Activated effector memory CD4-positive, alpha-beta T cell treated with anti-CD3 and anti-CD28 coated beads, Interleukin-2, amount 50 U/mL, for 16 hours (primary cell): ENCODE results near the gene ISY1.
"Not testable (repeated sequence)": the region's sequence is repeated elsewhere in the genome, so short reads cannot be mapped to it uniquely, and the experiment has no call there.

ENCODE experiments used
- DNase-seq: peaks from one replicate; pipeline ENCODE4 v3.0.0-alpha.2; 2020

ISY1 gene

DNA sequence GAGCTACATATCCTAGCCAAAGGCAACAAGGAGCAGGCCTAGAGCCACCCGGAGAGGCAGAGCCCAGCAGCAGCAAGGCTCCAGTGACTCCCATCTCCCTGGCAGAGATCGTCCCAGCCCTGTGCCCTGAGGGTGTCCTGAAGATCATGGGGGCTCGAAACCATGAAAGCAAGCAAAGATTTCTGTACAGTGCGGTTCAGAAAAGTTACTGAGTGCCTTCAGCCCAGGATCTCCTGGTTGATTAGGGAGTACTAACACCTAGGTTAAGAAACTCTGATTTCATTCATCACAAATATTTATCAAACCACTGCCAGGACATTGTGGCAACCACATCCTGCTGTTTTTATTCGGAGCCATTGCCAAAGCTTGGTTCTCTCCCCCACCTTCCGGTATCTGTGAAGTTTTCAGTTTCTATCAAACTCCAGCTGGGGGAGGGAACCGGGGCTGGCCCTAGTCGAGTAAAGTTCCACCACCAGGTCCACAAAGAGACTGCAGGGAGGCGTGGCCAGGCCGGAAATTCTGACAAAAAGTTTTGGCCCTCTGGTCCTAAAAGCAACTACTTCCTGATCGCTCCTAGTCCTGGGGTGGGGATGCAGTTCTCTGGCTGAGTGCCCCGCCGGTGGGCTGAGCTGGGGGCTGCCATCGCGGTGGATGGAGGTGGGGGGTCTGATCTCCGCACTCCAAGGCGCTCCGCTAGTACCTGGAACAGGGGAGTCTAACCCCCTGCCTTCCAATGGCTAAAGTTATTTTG lies 40.4 kb downstream of the ISY1 start:
- DNase-seq = peak; percentile 96

DNA sequence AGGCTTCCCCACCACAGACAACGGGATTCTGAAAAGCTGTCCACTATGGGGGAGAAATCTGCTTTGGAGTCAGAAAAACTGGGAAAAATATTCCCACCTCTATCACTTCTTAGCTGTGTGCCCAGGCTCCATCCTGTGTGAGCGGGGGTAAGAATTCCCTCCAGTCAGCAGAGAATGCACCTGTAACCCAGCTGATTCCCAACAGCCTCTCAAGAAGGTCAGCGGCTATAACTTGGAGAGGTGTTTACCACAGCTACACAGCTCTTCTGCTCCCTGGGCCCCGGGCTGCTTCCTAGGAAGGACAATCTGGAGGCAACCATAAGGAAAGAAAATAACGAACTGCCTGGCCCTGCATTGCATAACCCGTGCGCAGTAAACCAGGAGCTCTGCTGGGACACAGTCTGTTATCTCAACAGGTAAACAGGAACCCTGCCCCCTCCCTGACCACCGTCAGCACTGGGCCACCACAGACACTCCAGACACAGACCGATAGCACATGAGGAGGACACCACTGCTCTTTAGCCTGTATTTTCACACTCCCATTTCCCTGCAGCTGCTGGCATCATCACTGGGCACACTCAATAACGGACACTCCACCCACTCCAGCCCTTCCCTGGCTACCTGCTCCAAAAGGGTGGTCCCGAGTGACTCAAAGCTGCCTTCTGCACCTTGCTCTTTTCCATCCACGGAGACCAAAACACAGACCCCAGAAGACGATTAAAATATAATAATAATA lies 41.3 kb downstream of the ISY1 start:
- DNase-seq = peak; percentile 73

DNA sequence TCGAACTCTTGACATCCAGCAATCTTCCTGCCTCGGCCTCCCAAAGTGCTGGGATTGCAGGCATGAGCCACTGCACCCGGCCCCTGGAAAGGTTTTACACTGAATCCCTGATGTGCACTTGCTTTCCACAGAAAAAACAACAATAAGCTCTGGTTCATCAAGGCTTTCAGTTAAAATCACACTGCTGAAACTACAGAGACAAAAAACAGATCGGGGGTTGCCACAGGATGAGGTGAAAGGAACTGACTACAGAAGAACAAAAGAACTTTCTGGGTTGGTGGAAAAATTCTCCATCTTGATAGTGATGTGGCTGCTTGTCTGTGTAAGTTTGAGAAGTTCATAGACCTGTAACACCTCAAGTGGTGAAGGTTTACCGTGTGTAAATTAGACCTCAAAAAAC lies 42.1 kb downstream of the ISY1 start:
- DNase-seq = peak; percentile 72

DNA sequence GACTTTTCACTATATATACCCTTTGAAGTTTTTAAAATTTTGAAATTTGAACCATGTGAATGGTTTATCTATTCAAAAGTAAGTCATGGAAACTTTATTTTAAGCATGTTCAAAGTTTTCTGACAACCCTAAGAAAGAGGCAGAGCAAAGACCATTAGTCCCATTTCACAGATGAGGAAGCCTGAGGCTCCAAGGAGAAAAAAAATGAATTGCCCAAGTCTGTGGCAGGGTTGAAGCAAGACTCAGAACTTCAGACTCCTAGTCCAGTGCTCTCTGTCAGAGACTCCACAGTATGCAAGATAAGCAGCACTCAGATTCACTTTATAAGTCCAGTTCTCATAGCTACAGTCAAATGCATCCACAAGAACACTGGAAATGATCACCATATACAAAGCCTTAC lies 43.7 kb downstream of the ISY1 start:
- no peak for DNase-seq

DNA sequence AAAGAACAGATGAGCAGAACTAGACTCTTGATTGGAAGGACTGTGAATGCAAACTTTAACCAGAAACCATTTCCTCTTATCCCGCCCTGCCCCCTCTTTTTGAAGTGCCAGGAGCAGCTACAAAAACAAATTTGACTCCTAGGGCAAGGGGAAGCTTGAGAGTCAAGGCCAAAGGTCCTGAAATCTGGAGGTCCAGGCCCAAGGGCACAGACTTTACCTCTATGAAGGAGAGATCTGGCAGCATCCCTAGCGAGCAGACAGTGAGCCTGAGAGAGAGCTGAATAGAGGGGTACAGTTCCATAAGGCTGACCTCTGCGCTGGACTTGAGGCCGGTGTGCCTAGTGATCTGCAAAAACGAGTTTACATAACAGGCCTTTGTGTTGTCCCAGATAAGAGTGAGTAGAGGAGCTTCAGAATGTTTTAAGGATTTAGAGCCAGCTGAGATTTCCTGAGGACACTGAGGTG lies 44.3 kb downstream of the ISY1 start:
- DNase-seq = no peak

DNA sequence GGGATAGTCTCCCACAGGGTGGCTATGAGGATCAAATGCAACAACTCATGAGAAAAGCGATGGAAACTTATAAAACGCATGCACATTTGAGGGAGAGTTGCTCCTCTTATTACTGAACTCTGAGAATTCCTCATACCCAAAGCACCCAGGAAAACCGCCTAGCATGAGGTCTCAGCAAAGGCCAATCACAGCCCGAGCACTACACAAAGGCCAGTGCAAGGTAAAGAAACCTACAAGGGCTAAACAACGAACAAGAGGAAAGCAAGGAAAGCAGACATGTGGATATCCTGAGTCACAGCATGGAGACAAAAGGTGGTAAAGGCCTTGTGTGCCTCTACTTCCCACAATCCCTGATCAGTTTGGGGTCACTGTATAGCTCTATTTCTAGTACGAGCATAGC lies 46.4 kb downstream of the ISY1 start:
- no peak for DNase-seq

DNA sequence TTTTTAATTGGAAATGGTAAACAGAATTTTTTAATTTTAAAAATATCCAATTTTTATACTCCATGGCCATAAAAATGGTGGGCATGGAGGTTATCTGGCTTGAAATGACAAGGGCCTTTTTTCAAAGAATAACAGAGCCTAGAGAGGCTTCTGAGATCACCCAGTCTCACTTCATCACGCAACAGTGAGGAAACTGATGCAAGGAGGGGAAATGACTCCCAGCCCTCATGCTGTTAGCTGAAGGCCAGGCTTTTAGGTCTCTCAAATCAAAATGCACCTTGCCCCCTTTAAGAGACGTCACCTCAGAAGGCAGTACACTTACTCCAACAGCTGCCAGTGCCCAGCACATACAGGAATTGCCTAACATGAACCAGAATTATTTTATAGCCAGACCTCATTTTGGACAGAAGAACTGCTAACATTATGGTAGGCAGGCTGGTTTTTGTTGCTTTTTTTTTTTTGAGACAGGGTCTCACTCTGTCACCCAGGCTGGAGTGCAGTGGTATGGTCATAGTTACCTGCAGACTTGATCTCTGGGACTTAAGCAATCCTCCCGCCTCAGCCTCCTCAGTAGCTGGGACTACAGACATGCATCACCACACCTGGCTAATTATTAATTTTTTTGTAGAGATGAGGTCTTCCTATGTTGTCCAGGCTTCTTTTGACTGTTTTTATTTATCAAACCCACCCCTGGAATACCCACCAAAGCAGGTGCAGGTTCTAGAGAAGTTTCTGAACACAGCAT lies 48.4 kb downstream of the ISY1 start:
- DNase-seq = no peak

DNA sequence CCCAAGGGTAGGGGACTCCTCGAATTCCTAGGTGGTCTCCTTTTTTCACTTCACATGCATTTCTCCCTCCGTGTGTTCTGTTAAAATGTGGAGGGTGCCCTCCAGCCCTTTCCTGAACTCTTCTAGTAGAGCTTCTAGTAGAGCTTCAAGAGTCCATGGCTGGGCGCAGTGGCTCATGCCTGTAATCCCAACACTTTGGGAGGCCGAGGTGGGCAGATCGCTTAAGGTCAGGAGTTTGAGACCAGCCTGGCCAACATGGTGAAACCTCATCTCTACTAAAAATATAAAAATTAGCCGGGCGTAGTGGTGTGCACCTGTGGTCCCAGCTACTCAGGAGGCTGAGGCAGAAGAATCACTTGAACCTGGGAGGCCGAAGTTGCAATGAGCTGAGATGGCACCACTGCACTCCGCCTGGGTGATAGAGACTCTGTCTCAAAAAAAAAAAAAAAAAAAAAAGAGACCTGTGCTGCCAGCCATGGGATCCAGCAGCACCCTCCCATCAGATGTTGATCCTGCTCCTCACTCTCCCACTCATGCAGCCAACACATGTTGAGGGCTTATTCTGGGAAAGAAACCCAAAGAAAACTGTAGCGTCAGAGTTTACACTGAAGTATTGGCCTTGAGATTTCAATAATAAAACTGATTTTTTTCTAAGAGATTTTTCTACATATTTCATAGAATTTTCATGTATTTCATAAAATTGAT lies 49.6 kb downstream of the ISY1 start:
- DNase-seq = not testable (repeated sequence)

DNA sequence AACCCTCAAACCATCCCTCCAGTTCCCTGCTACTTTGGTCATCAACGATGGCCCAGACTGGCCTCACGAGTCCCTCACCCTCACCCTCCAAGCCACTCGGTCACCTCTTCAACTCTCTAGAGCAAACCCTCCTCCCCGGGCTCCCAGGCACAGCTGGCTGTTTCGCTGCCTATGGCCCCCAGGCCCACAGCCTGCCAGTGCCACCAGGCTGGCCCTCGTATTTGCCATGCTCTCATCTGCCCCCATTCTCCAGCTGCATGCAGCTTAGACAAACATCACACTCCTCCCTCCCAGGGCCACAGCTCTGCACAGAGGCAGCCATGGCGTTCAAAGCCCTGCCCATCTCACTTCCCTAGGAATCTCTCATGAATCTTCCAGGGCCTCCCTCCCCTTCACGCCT lies 53.1 kb downstream of the ISY1 start:
- DNase-seq = no peak

DNA sequence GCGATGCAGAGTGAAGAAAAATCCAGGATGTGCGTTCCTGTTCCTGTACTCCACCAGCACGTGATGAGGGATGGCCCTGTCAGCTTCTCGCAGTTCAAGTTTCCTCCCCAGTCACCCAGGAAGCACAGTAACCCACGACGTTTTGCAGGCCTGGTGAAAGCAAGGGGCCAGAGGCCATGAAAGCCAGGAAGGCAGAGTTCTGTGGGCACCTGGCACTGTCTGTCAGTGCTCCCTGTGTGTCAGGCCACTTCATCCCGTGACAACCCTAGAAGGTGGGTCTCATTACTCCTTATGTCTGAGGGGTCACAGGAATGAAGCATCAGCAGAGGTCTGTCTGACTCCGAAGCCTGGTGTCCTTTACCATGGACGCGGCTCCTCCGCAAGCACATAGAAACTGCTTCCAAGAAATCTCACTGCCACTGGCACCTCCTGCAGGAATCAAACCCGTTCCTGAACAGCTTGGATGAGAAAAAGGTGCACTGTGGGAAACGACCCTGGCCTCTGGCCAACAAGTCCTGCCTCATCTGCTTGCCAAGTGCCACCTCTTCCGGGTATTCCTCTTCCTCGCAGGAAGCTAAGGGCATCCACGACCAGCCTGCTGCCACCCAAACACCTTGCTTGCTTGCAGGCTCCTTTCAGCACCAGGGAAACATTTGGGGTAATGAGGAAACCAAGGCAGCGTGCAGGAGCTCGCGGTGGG lies 53.8 kb downstream of the ISY1 start:
- no peak for DNase-seq

DNA sequence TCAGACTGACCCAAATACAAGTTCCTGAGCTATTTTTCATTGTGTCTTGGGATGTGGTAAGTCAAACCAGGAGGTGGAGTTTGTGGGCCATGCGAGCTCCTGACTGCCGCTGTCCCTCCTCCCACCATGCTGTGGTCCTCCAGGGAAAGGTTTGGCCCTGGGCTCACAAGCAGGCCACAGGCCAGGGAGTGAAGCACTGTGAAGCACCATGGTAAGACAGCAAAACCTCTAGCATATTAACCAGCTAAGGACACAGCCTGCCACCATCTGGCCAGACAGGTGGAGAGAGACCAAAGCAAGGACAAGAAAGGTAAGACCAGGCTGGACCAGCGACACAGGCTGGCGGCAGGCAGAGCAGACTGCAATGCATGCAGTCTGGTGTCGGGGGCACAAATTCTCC lies 54.5 kb downstream of the ISY1 start:
- DNase-seq = no peak

DNA sequence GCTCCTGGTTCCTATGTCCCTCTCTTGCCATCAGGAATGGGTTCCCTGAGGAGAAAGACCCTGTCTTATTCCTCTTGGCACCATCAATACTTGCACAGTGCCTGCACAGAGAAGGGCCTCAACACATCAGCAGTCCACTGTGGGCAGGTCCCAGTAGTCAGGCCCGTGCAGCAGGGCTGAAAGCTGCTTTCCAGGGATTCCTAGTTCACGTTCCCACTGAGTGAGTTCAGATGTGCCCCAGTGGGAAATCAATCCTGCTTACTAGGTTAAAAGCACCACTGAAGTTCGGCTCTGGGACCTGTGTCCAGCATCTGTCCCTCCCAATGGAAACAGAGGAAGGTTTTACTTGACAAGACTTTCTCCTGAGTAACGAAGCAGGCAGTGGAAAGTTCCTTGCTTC lies 55.0 kb downstream of the ISY1 start:
- DNase-seq = no peak

DNA sequence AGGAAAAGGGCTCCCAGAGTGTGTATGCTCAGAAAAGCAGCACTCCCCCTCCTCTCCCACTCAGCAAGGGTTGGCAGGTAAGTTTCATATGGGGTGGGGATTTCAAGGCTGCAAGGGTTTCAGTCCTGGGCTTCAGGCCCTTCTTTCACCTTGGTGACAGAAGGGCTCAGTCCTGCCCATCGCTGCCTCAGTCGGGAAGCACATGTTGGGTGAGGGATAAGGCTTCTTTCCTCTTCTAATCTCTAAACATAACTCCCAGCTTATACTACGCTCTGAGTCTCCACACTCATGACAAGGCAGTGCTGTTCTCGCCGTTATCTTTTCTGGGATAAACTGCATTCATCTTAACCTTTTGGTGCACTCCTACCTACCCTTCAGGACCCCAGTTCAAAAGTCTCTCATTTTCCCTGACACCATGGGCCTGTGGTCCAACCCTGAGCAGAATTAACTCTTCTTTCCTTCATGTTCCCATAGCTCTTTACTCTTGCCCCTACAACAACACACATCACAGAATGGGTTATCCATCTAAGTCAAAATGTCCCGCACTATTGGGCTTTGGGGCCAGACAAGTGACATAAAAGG lies 56.3 kb downstream of the ISY1 start:
- no peak for DNase-seq

DNA sequence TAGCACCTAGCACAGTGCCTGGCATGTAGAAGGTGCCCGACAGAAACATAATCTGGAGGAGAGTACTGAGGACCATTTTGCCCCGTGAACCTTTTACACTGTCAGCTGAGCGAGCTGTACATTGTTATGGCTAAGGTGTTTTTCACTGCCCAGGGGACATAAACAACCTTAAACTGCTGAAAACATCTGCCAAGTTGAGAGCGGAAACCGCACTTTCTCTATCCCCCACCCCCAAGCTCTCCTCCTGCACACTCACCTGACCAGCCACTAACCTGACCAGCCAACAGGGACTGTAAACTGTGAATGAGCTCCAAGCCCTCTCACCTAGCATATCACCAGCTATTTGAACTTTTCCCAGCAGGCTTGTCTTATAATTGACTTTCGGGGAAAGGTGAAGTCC lies 56.8 kb downstream of the ISY1 start:
- DNase-seq = no peak

DNA sequence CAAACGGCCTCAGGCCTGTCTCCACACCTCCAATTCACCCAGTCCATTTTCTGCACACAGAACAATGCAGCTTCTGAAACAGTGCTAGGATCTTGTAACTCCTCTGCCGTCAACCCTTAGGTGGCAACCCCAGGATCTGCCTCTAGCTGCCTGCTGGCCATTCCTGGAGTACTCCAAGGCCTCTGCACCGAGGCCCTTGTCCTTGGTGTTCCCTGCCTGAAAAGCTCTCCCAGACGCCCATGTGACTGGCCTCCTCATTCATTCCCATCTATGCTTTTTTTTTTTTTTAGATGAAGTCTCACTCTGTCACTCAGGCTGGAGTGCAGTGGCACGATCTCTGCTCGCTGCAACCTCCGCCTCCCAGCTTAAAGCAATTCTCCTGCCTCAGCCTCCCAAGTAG lies 57.6 kb downstream of the ISY1 start:
- DNase-seq = no peak

DNA sequence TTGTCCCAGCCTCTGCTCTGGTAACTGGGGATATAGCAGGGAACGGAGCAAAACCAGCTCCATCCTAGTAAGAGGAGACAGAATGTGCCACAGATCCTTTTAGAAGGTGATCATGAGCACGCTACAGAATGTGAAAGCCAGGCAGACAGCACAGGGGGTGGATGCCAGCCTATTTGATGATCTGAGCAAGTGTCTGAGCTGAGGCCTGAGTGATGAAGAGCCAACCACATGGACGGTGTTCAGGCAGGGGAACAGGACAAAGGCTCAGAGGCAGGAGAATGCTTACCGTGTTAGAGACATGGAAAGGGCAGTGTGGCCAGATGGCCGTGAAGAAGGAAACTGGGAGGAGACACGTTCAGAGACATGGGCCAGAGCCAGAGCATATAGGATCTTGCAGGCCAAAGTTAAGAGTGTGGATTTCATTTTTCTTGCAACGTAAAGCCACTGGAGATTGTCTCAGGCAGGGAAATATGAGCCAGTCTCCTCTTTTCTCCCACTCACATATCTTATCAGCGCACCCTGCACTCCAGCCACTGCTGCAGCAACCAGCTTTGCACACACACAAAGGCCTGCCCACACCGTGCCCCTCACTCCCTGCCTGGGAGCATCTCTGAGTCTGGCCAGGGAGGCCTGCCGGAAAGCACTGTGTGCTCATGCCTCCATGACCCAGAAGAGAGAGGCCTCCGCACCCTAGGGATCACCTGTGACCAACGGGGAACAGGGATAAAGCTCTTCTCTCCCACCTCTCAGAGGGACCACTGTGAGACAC lies 59.3 kb downstream of the ISY1 start:
- DNase-seq = no peak

DNA sequence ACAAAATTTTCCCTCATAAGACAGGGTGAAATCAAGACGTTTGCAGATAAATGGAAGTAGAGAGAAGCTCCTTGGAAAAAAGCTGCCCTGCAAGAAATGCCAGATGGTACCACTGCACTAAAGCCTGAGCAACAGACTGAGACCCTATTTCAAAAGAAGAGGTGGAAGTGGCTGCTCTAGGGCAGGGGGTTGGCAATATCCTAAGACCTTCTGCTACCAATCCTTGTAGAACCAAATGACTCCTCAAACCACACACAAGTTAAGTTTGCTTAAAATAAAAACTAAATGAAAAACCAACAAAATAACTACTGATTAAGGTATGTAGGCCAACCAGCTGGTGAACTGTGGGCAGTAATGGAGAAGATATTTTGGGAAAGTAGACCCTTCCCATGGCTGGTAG lies 60.6 kb downstream of the ISY1 start:
- DNase-seq = no peak

DNA sequence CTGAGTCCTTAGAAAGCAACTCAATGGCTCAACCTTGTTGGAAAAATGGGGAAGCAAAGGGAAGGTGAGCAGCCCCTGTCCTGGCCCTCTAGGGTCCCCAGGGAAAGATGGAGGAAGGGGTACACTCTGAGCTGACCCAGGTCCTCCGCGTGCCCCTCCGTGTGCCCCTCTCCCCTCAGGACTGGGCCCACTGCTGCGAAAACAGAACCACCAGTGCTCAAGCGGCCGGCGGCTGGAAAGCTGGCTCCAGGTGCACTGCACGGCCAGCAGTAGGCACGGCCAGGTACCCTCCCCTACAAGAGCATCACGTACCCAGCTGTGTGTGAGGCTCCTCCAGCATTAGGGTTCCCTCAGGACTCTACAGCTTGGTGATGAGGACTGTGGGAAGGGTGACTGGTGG lies 65.6 kb downstream of the ISY1 start:
- DNase-seq = no peak

DNA sequence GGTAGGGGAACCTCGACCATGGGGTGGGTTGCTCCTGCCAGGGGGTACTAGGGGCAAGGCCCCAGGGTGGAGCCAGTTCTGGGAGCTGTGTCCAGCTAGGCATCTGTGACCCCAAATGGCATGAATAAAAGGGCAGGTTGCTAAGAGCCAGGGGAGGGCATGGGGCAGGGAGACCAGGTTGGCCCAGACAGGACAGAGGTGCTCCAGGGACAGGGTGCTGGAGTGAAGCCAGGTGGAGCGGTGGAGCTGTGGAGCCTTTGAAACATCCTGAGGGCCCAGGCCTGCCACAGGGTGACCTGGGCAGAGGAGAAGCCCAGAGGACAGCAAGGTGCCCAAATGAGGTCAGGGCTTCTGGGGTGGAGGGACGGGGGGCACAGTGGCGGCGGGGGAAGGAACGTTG lies 72.6 kb downstream of the ISY1 start:
- not testable (repeated sequence) for DNase-seq

DNA sequence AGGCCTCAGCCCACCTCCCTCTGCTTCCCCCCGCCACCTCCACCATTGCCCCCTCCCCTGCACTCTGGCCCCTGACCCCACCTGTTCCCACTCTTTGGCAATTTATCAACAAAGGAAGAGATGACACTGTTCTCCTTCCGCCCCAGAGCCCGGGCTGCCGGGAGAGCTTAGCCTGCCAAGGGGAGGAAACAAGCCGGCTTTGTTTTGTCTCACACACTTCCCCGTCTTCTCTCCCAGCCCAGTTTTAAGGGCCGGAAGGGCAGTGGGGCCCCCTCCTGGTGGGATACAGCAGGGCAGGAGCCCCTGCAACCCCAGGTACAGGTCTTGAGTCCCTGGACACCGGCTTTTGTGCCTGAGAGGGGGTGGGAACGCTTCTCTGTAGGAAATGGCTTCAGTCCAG lies 73.0 kb downstream of the ISY1 start:
- not testable (repeated sequence) for DNase-seq

DNA sequence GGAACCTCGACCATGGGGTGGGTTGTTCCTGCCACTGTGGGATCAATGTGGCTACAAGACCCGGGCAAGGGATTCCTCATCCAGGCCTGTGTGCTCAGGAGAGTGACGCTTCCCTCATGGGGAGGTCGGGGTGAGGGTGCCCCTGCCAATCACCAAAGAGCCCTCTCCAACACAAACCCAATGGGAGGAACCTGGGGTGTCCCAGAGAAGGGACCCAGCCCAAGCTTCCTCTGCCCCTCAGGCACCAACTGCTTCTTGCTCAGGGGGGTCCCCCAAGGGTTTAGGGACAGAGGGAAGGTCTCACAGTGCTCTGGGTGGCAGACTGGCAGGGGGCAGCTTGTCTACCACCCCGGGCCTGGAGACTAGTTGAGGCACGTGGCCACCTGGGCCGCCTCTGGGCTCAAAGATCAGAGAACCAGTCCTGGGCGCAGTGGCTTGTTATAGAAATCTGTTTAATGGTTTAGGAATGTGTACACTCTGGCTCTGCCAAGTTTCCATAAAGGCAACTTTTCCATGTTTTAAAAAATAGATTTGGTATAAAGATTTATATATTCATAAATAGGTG lies 73.6 kb downstream of the ISY1 start:
- no peak for DNase-seq
